HEK293 (cell line): ENCODE measurements around the gene TP53BP1.

Experiments
- CTCF ChIA-PET: fragments of 350-600 bp; formaldehyde crosslinking; extraction: SDS; loops from one replicate; lab custom pipeline; 2021; ENCODE audit warnings: antibody characterized with exemption; lab: Yijun Ruan, JAX
- POLR2A ChIA-PET: fragments of 300-600 bp; formaldehyde crosslinking; extraction: SDS; loops from one replicate; lab custom pipeline; 2020; ENCODE audit warnings: antibody characterized with exemption, inconsistent platforms; lab: Yijun Ruan, JAX
- H3K27ac ChIP-seq: fragments of 200-500 bp; sonication (Bioruptor generic); 2 replicates; pipeline ENCODE4 v1.5.1; 2014; ENCODE audit warnings: low read depth, low read length, control low read depth, inconsistent platforms; ENCODE audit errors: extremely low read depth
- H3K36me3 ChIP-seq, 2 experiments: fragments of 200-500 bp in 1 of 2; sonication (Bioruptor generic) in 1 of 2; 1 replicate in 1 of 2; 2 replicates in 1 of 2; pipeline ENCODE4 v1.5.1; 2014 to 2017; ENCODE audit warnings: inconsistent platforms in 2 of 2, low read length in 2 of 2; ENCODE audit not compliant: control insufficient read depth in 2 of 2, insufficient read depth in 1 of 2
- H3K4me1 ChIP-seq: fragments of 200-500 bp; sonication (Bioruptor generic); 2 replicates; pipeline ENCODE4 v1.5.1; 2014; ENCODE audit warnings: mild to moderate bottlenecking, low read length, inconsistent platforms; ENCODE audit not compliant: control insufficient read depth, insufficient read depth
- H3K4me3 ChIP-seq: 2 replicates; pipeline ENCODE4 v1.5.1; 2011; ENCODE audit warnings: low read depth, mild to moderate bottlenecking, control low read depth, low read length, moderate library complexity
- H3K9me3 ChIP-seq: fragments of 200-500 bp; sonication (Bioruptor generic); 2 replicates; pipeline ENCODE4 v1.5.1; 2014; ENCODE audit warnings: low read depth, low read length, inconsistent platforms; ENCODE audit not compliant: control insufficient read depth, insufficient read depth
- AEBP2 ChIP-seq: fragments of 450-650 bp; formaldehyde crosslinking; IDR thresholded peaks from 2 replicates; pipeline ENCODE4 v1.5.1; 2016; ENCODE audit warnings: missing biosample characterization, missing genetic modification characterization, borderline replicate concordance
- KLF8 ChIP-seq: fragments of 450-650 bp; formaldehyde crosslinking; IDR thresholded peaks from 2 replicates; pipeline ENCODE4 v1.5.1; 2016; ENCODE audit warnings: missing biosample characterization, missing genetic modification characterization
- REPIN1 ChIP-seq: fragments of 450-650 bp; formaldehyde crosslinking; IDR thresholded peaks from 2 replicates; pipeline ENCODE4 v1.5.1; 2017; ENCODE audit warnings: missing biosample characterization, missing genetic modification characterization, low read depth
- SALL2 ChIP-seq: fragments of 450-650 bp; formaldehyde crosslinking; IDR thresholded peaks from 2 replicates; pipeline ENCODE4 v1.5.0; 2017; ENCODE audit warnings: missing biosample characterization, mild to moderate bottlenecking, missing genetic modification characterization, borderline replicate concordance
- SP3 ChIP-seq: fragments of 450-650 bp; formaldehyde crosslinking; IDR thresholded peaks from 2 replicates; pipeline ENCODE4 v1.5.1; 2016; ENCODE audit warnings: missing biosample characterization, missing genetic modification characterization
- ZBTB49 ChIP-seq: fragments of 450-650 bp; formaldehyde crosslinking; IDR thresholded peaks from 2 replicates; pipeline ENCODE4 v1.5.1; 2016; ENCODE audit warnings: missing biosample characterization, missing genetic modification characterization, low read depth
- ZBTB7A ChIP-seq: fragments of 450-650 bp; formaldehyde crosslinking; IDR thresholded peaks from 2 replicates; pipeline ENCODE4 v1.5.1; 2016; ENCODE audit warnings: low read depth, missing biosample characterization, missing genetic modification characterization
- ZNF174 ChIP-seq: fragments of 450-650 bp; formaldehyde crosslinking; IDR thresholded peaks from 2 replicates; pipeline ENCODE4 v1.5.0; 2017; ENCODE audit warnings: missing biosample characterization, mild to moderate bottlenecking, missing genetic modification characterization
- ZNF19 ChIP-seq: fragments of 450-650 bp; formaldehyde crosslinking; IDR thresholded peaks from 2 replicates; pipeline ENCODE4; 2016; ENCODE audit warnings: missing biosample characterization, missing genetic modification characterization, low read depth
- ZNF211 ChIP-seq: fragments of 450-650 bp; formaldehyde crosslinking; IDR thresholded peaks from 2 replicates; pipeline ENCODE4 v1.5.1; 2016; ENCODE audit warnings: low read depth, missing biosample characterization, missing genetic modification characterization
- ZNF292 ChIP-seq: fragments of 450-650 bp; formaldehyde crosslinking; IDR thresholded peaks from 2 replicates; pipeline ENCODE4 v1.5.1; 2016; ENCODE audit warnings: low read depth, missing biosample characterization, missing genetic modification characterization, borderline replicate concordance
- ZNF302 ChIP-seq: fragments of 450-650 bp; formaldehyde crosslinking; IDR thresholded peaks from 2 replicates; pipeline ENCODE4 v1.5.1; 2016; ENCODE audit warnings: missing biosample characterization, missing genetic modification characterization, low read depth
- ZNF391 ChIP-seq: fragments of 450-650 bp; formaldehyde crosslinking; IDR thresholded peaks from 2 replicates; pipeline ENCODE4 v1.5.1; 2016; ENCODE audit warnings: low read depth, missing biosample characterization, missing genetic modification characterization, borderline replicate concordance
- ZNF426 ChIP-seq: fragments of 450-650 bp; formaldehyde crosslinking; IDR thresholded peaks from 2 replicates; pipeline ENCODE4 v1.5.1; 2017; ENCODE audit warnings: missing biosample characterization, missing genetic modification characterization, mild to moderate bottlenecking, inconsistent platforms, moderate library complexity
- ZNF501 ChIP-seq: fragments of 450-650 bp; formaldehyde crosslinking; IDR thresholded peaks from 2 replicates; pipeline ENCODE4 v1.5.1; 2016; ENCODE audit warnings: missing biosample characterization, missing genetic modification characterization
- ZNF561 ChIP-seq: fragments of 450-650 bp; IDR thresholded peaks from 2 replicates; pipeline ENCODE4 v1.5.1; 2018; ENCODE audit warnings: missing biosample characterization, missing genetic modification characterization, borderline replicate concordance
- ZNF629 ChIP-seq: fragments of 450-650 bp; formaldehyde crosslinking; IDR thresholded peaks from 2 replicates; pipeline ENCODE4 v1.5.1; 2017; ENCODE audit warnings: missing biosample characterization, missing genetic modification characterization
- TF ChIP-seq, protein P1 (sequence below): fragments of 450-650 bp; formaldehyde crosslinking; IDR thresholded peaks from 2 replicates; pipeline ENCODE4 v1.5.1; 2016; ENCODE audit warnings: missing biosample characterization, missing genetic modification characterization
- TF ChIP-seq, protein P2 (sequence below): fragments of 450-650 bp; formaldehyde crosslinking; IDR thresholded peaks from 2 replicates; pipeline ENCODE4 v1.5.1; 2016; ENCODE audit warnings: missing biosample characterization, missing genetic modification characterization

The TP53BP1 gene

GRCh38 chr15:43378601-43379000 lies 114.4 kb downstream of the TP53BP1 start:
- Histone ChIP-seq H3K4me1 (no peaks in the 10 kb centered on the region), H3K4me3 (no peak overlapping the region), H3K27ac (no peak overlapping the region), H3K36me3 (peaks cover 43 to 58% of the 10 kb centered on the region in 2 experiments), H3K9me3 (no peaks in the 10 kb centered on the region)
- CTCF ChIA-PET = interaction anchor here (0.9 kb wide), 1 partner anchor 78 kb away, joined by 3 read pairs; no protein-coding TSS in a partner anchor
- no peak for TF ChIP-seq KLF8 (tag by site-specific recombination)
- TF ChIP-seq ZNF629 (tag by site-specific recombination) = no peak
- TF ChIP-seq, protein P1, sequence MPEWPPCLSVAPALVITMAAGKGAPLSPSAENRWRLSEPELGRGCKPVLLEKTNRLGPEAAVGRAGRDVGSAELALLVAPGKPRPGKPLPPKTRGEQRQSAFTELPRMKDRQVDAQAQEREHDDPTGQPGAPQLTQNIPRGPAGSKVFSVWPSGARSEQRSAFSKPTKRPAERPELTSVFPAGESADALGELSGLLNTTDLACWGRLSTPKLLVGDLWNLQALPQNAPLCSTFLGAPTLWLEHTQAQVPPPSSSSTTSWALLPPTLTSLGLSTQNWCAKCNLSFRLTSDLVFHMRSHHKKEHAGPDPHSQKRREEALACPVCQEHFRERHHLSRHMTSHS (tag by site-specific recombination) = no peak
- TF ChIP-seq REPIN1 (tag by site-specific recombination) = no peak
- no peak for TF ChIP-seq ZBTB7A (tag by site-specific recombination)
- TF ChIP-seq ZNF211 (tag by site-specific recombination) = no peak
- TF ChIP-seq ZNF561 (tag by site-specific recombination) = no peak
- no peak for TF ChIP-seq ZBTB49
- TF ChIP-seq ZNF19 (tag by site-specific recombination) = no peak
- no peak for TF ChIP-seq ZNF292
- TF ChIP-seq ZNF302 (tag by site-specific recombination) = no peak
- TF ChIP-seq SALL2 = no peak
- TF ChIP-seq ZNF501 (tag by site-specific recombination) = no peak
- no peak for TF ChIP-seq AEBP2
- TF ChIP-seq SP3 (tag by site-specific recombination) = no peak
- no peak for TF ChIP-seq ZNF174
- no peak for TF ChIP-seq ZNF391 (tag by site-specific recombination)
- POLR2A ChIA-PET = no interaction called here

DNA sequence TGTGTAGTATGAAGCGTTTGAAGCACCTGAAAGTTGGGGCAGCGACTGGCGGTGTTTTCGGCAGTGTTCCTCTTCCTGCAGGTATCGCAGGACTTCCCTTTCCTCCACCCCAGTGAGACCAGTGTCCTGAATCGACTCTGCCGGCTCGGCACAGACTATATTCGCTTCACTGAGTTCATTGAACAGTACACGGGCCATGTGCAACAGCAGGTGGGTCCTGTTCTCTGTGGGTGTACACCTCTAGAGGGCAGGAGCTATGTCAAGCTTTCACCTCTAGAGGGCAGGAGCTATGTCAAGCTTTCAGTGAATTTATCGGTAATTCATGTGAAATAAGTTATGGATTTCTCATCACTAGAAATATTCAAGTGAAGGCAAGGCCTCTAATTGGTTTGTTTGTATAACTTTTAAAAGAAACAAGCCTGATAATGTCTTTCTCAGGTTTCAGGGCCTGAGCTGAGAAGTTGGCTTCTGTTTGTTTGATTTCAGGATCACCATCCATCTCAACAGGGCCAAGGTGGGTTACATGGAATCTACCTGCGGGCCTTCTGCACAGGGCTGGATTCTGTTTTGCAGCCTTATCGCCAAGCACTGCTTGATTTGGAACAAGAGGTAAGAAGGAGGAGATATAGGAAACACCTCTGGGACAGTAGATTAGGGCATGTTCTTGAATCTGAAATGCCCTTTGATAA lies 116.8 kb downstream of the TP53BP1 start:
- H3K36me3 ChIP-seq = peaks cover 23 to 37% of the 10 kb centered on the region in 2 experiments
- CTCF ChIA-PET = interaction anchor here (0.8 to 2.4 kb wide), 9 partner anchors 9 to 139 kb away, joined by 3 to 10 read pairs (median 4); no protein-coding TSS in a partner anchor
- H3K27ac ChIP-seq = no peak overlapping the region
- H3K9me3 ChIP-seq = no peaks in the 10 kb centered on the region
- POLR2A ChIA-PET = interaction anchor here (0.6 kb wide), 2 partner anchors 14 to 34 kb away, joined by 3 read pairs; no protein-coding TSS in a partner anchor
- no peaks in the 10 kb centered on the region for H3K4me1 ChIP-seq
- no peak overlapping the region for H3K4me3 ChIP-seq
- TF ChIP-seq, protein P2, sequence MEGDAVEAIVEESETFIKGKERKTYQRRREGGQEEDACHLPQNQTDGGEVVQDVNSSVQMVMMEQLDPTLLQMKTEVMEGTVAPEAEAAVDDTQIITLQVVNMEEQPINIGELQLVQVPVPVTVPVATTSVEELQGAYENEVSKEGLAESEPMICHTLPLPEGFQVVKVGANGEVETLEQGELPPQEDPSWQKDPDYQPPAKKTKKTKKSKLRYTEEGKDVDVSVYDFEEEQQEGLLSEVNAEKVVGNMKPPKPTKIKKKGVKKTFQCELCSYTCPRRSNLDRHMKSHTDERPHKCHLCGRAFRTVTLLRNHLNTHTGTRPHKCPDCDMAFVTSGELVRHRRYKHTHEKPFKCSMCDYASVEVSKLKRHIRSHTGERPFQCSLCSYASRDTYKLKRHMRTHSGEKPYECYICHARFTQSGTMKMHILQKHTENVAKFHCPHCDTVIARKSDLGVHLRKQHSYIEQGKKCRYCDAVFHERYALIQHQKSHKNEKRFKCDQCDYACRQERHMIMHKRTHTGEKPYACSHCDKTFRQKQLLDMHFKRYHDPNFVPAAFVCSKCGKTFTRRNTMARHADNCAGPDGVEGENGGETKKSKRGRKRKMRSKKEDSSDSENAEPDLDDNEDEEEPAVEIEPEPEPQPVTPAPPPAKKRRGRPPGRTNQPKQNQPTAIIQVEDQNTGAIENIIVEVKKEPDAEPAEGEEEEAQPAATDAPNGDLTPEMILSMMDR (tag by site-specific recombination) = 0 out of 2 replicates have a peak, but pooled peaks have one; percentile 10
- no peak for TF ChIP-seq ZNF426
